Measurements from ENCODE around the gene TMOD3. TPM values are rescaled to one million over a fixed set of nuclear protein-coding genes. Genes with fewer than 3 reads are reported as not detected.

TMOD3 gene
- total and polyA plus RNA-seq, 2 experiments from 2014 or later, result 26.1 to 29.9 TPM

DNA sequence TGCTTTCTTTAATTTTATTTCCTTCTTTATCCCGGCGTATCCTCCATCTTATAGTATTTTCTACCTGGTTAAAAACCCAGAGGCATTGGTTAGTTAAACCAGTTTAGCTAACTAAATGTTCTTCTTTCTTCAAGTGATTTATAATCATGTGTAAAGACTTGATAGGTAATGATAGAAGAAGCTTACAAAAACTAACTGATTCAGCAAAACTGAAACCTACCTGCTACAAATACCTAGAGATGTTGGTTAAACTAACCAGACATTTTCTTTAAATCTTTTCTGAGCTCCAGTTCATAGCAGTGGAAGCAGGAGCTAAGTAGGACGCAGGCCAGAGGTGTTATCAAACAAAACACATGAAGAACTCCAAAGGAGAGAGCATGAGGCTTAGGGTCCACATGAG lies 97.4 kb downstream of the TMOD3 start (continued):
- TF ChIP-seq, protein P1, sequence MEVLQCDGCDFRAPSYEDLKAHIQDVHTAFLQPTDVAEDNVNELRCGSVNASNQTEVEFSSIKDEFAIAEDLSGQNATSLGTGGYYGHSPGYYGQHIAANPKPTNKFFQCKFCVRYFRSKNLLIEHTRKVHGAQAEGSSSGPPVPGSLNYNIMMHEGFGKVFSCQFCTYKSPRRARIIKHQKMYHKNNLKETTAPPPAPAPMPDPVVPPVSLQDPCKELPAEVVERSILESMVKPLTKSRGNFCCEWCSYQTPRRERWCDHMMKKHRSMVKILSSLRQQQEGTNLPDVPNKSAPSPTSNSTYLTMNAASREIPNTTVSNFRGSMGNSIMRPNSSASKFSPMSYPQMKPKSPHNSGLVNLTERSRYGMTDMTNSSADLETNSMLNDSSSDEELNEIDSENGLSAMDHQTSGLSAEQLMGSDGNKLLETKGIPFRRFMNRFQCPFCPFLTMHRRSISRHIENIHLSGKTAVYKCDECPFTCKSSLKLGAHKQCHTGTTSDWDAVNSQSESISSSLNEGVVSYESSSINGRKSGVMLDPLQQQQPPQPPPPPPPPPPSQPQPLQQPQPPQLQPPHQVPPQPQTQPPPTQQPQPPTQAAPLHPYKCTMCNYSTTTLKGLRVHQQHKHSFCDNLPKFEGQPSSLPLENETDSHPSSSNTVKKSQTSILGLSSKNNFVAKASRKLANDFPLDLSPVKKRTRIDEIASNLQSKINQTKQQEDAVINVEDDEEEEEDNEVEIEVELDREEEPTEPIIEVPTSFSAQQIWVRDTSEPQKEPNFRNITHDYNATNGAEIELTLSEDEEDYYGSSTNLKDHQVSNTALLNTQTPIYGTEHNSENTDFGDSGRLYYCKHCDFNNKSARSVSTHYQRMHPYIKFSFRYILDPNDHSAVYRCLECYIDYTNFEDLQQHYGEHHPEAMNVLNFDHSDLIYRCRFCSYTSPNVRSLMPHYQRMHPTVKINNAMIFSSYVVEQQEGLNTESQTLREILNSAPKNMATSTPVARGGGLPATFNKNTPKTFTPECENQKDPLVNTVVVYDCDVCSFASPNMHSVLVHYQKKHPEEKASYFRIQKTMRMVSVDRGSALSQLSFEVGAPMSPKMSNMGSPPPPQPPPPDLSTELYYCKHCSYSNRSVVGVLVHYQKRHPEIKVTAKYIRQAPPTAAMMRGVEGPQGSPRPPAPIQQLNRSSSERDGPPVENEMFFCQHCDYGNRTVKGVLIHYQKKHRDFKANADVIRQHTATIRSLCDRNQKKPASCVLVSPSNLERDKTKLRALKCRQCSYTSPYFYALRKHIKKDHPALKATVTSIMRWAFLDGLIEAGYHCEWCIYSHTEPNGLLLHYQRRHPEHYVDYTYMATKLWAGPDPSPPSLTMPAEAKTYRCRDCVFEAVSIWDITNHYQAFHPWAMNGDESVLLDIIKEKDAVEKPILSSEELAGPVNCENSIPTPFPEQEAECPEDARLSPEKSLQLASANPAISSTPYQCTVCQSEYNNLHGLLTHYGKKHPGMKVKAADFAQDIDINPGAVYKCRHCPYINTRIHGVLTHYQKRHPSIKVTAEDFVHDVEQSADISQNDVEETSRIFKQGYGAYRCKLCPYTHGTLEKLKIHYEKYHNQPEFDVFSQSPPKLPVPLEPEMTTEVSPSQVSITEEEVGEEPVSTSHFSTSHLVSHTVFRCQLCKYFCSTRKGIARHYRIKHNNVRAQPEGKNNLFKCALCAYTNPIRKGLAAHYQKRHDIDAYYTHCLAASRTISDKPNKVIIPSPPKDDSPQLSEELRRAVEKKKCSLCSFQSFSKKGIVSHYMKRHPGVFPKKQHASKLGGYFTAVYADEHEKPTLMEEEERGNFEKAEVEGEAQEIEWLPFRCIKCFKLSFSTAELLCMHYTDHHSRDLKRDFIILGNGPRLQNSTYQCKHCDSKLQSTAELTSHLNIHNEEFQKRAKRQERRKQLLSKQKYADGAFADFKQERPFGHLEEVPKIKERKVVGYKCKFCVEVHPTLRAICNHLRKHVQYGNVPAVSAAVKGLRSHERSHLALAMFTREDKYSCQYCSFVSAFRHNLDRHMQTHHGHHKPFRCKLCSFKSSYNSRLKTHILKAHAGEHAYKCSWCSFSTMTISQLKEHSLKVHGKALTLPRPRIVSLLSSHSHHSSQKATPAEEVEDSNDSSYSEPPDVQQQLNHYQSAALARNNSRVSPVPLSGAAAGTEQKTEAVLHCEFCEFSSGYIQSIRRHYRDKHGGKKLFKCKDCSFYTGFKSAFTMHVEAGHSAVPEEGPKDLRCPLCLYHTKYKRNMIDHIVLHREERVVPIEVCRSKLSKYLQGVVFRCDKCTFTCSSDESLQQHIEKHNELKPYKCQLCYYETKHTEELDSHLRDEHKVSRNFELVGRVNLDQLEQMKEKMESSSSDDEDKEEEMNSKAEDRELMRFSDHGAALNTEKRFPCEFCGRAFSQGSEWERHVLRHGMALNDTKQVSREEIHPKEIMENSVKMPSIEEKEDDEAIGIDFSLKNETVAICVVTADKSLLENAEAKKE (CRISPR knock-in tag; IDR thresholded peaks at IDR 0.05), result no peak
- TF ChIP-seq POLR2AphosphoS5 (IDR thresholded peaks at IDR 0.05; ENCODE audit: low read depth), result no peak
- TF ChIP-seq NANOG (IDR thresholded peaks at IDR 0.05; ENCODE audit: borderline replicate concordance), result no peak
- no peak for TF ChIP-seq STAT1 (IDR thresholded peaks at IDR 0.05; ENCODE audit: unreplicated experiment)
- TF ChIP-seq JUNB (IDR thresholded peaks at IDR 0.05; ENCODE audit: unreplicated experiment), result no peak
- TF ChIP-seq, protein P2, sequence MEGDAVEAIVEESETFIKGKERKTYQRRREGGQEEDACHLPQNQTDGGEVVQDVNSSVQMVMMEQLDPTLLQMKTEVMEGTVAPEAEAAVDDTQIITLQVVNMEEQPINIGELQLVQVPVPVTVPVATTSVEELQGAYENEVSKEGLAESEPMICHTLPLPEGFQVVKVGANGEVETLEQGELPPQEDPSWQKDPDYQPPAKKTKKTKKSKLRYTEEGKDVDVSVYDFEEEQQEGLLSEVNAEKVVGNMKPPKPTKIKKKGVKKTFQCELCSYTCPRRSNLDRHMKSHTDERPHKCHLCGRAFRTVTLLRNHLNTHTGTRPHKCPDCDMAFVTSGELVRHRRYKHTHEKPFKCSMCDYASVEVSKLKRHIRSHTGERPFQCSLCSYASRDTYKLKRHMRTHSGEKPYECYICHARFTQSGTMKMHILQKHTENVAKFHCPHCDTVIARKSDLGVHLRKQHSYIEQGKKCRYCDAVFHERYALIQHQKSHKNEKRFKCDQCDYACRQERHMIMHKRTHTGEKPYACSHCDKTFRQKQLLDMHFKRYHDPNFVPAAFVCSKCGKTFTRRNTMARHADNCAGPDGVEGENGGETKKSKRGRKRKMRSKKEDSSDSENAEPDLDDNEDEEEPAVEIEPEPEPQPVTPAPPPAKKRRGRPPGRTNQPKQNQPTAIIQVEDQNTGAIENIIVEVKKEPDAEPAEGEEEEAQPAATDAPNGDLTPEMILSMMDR (conservative IDR thresholded peaks at IDR 0.05; ENCODE audit: low read depth in 2 of 2), result no peak
- TF ChIP-seq CREB1 (CRISPR knock-in tag; IDR thresholded peaks at IDR 0.05; ENCODE audit: low read depth), result no peak

GRCh38 chr15:51931016-51931415 lies 101.6 kb downstream of the TMOD3 start:
- 0 out of 2 replicates have a peak, but pooled peaks cover 3% of the 10 kb centered on the region for H3F3A ChIP-seq (replicated peaks; ENCODE audit: low read depth)
- peak; percentile 60 for ATAC-seq
- TF ChIP-seq ZNF114 (CRISPR knock-in tag; IDR thresholded peaks at IDR 0.05), result no peak
- no peak for TF ChIP-seq EZH2phosphoT487 (IDR thresholded peaks at IDR 0.05; ENCODE audit: unreplicated experiment)
- no peak for TF ChIP-seq EZH2 (IDR thresholded peaks at IDR 0.05; ENCODE audit: low read depth, unreplicated experiment)
- TF ChIP-seq, protein P3, sequence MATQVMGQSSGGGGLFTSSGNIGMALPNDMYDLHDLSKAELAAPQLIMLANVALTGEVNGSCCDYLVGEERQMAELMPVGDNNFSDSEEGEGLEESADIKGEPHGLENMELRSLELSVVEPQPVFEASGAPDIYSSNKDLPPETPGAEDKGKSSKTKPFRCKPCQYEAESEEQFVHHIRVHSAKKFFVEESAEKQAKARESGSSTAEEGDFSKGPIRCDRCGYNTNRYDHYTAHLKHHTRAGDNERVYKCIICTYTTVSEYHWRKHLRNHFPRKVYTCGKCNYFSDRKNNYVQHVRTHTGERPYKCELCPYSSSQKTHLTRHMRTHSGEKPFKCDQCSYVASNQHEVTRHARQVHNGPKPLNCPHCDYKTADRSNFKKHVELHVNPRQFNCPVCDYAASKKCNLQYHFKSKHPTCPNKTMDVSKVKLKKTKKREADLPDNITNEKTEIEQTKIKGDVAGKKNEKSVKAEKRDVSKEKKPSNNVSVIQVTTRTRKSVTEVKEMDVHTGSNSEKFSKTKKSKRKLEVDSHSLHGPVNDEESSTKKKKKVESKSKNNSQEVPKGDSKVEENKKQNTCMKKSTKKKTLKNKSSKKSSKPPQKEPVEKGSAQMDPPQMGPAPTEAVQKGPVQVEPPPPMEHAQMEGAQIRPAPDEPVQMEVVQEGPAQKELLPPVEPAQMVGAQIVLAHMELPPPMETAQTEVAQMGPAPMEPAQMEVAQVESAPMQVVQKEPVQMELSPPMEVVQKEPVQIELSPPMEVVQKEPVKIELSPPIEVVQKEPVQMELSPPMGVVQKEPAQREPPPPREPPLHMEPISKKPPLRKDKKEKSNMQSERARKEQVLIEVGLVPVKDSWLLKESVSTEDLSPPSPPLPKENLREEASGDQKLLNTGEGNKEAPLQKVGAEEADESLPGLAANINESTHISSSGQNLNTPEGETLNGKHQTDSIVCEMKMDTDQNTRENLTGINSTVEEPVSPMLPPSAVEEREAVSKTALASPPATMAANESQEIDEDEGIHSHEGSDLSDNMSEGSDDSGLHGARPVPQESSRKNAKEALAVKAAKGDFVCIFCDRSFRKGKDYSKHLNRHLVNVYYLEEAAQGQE (IDR thresholded peaks at IDR 0.05; ENCODE audit: unreplicated experiment), result no peak
- TF ChIP-seq STAT1 (IDR thresholded peaks at IDR 0.05; ENCODE audit: unreplicated experiment), result no peak
- no peak for TF ChIP-seq CREB1 (CRISPR knock-in tag; IDR thresholded peaks at IDR 0.05; ENCODE audit: low read depth)
- TF ChIP-seq, protein P4, sequence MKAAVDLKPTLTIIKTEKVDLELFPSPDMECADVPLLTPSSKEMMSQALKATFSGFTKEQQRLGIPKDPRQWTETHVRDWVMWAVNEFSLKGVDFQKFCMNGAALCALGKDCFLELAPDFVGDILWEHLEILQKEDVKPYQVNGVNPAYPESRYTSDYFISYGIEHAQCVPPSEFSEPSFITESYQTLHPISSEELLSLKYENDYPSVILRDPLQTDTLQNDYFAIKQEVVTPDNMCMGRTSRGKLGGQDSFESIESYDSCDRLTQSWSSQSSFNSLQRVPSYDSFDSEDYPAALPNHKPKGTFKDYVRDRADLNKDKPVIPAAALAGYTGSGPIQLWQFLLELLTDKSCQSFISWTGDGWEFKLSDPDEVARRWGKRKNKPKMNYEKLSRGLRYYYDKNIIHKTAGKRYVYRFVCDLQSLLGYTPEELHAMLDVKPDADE (IDR thresholded peaks at IDR 0.05), result no peak
- TF ChIP-seq POLR2AphosphoS5 (IDR thresholded peaks at IDR 0.05; ENCODE audit: low read depth), result no peak

More at GRCh38 chr15:51931016-51931415, 101.6 kb downstream of the TMOD3 start:
- no peaks in the 10 kb centered on the region for H3K9me3 Mint-ChIP-seq
- no peaks in the 10 kb centered on the region for H3K79me2 ChIP-seq (replicated peaks; ENCODE audit: insufficient read depth)
- no peak overlapping the region for H3K4me2 ChIP-seq
- H3K36me3 Mint-ChIP-seq (ENCODE audit: low read depth), result no peaks in the 10 kb centered on the region; the same call in 2 of the 3 replicates
- H2AFZ ChIP-seq, result no peak overlapping the region
- H3K4me3 Mint-ChIP-seq, result no peak overlapping the region
- H3K4me1 ChIP-seq (ENCODE audit: insufficient read depth), result peaks cover 9% of the 10 kb centered on the region
- H3K4me3 ChIP-seq, result no peak overlapping the region
- H3K27ac ChIP-seq (ENCODE audit: low read depth), result no peak overlapping the region; the same call in 1 of the 2 replicates
- DNase-seq (ENCODE audit: low spot score), result peak; percentile 29
- peak overlapping the region; percentile 35; the same call in 1 of the 2 replicates for H3K27ac Mint-ChIP-seq
- H3K36me3 ChIP-seq (ENCODE audit: insufficient read depth), result no peaks in the 10 kb centered on the region
- no peaks in the 10 kb centered on the region for H3K27me3 ChIP-seq (ENCODE audit: insufficient read depth)
- H3K4me1 Mint-ChIP-seq, result peaks cover 11% of the 10 kb centered on the region
- H3K27me3 Mint-ChIP-seq (ENCODE audit: insufficient read depth, low read depth, poor library complexity), result peaks cover 9% of the 10 kb centered on the region
- no peaks in the 10 kb centered on the region for H4K20me1 ChIP-seq (replicated peaks; ENCODE audit: insufficient read depth)
- H3K9me2 ChIP-seq (ENCODE audit: insufficient read depth), result peaks cover 5% of the 10 kb centered on the region; the same call in 1 of the 2 replicates

All from GM23338 (cell line).